ENCODE results near the gene PPFIA2.

PPFIA2 gene

DNA sequence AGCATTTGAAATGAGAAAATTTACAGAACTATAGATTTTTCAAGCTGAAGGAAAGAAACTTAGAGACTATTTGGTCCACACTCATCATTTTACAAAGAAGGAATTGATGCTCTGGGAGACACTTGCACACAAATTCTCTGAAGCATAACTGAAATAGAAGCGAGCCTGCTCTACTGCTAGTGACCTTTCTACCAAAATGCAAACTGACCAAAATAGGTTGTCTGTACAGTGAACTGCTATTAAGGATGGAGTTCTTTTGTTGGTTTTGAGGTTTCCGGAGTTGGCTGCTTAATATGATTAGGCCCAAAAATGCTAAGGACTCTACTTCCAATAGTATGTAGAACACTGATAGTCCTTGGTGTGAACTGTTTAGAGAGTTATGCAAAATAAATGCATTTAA, 194.9 kb downstream of the PPFIA2 start:
- TF ChIP-seq ZFX (IDR thresholded peaks at IDR 0.05; ENCODE audit: borderline replicate concordance), result no peak
- TF ChIP-seq, protein P1, sequence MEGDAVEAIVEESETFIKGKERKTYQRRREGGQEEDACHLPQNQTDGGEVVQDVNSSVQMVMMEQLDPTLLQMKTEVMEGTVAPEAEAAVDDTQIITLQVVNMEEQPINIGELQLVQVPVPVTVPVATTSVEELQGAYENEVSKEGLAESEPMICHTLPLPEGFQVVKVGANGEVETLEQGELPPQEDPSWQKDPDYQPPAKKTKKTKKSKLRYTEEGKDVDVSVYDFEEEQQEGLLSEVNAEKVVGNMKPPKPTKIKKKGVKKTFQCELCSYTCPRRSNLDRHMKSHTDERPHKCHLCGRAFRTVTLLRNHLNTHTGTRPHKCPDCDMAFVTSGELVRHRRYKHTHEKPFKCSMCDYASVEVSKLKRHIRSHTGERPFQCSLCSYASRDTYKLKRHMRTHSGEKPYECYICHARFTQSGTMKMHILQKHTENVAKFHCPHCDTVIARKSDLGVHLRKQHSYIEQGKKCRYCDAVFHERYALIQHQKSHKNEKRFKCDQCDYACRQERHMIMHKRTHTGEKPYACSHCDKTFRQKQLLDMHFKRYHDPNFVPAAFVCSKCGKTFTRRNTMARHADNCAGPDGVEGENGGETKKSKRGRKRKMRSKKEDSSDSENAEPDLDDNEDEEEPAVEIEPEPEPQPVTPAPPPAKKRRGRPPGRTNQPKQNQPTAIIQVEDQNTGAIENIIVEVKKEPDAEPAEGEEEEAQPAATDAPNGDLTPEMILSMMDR (IDR thresholded peaks at IDR 0.05), result no peak
- H3K27ac ChIP-seq, result no peak overlapping the region

DNA sequence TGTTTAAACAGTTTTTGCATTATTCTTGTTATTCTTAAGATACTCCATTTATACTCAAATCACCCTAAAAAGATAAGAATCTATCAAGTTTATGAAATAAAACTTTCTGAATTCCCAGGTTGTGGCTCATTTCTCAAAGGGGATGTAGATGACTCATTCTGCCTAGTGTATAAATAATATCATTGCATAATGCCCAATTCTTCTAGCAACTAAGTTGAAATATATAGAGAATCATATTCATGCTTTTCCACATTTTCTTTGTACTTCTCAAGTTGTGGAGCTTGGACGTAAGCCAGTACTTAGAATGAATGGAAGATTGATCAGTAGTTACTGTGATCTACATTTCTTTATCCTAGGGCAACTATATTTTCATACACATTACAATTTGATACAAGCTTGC, 201.1 kb downstream of the PPFIA2 start:
- no peak for TF ChIP-seq ZFX (IDR thresholded peaks at IDR 0.05; ENCODE audit: borderline replicate concordance)
- TF ChIP-seq, protein P1 (IDR thresholded peaks at IDR 0.05), result no peak
- H3K27ac ChIP-seq, result no peak overlapping the region

DNA sequence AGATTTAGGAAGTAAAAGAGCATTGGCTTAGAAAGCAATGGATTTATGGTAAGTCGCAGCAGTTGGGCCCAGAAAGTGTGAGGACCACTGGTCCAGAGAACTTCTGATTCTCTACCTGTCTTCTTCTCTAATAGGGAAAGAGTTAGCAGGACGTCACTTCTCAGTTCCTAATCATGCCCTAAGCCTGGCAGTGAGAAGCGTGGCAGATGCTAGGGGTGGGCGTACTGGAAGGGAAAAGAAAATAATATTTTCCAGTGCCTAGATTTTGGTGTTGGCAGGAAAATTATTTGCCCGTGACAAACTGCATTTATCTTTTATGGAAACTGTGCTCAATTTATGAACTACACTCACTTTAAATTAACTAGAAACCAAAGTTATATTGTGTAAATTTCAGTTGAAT, 212.3 kb downstream of the PPFIA2 start:
- TF ChIP-seq ZFX (IDR thresholded peaks at IDR 0.05; ENCODE audit: borderline replicate concordance), result no peak
- TF ChIP-seq, protein P1 (IDR thresholded peaks at IDR 0.05), result no peak
- H3K27ac ChIP-seq, result no peak overlapping the region

DNA sequence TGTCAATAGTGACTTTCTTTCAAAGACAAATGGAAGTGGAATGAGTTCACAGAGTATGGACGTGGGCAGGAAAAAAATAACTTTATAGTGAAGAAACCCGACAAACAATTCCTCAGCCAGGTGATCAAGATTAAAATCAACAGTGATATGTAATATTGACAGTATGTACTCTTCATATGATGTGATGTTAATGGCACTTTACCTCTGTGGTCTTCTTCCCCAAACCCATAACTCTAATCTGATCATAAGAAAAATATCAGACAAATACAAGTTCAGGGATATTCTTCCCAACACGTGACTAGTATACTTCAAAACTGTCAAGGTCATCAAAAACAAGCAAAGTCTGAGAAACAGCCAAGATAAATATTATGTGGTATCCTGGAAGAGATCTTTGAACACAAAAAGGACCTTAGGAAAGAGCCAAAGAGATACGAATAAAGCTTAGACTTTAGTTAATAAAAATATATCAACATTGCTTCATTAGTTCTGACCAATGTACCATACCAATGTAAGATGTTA, 215.5 kb downstream of the PPFIA2 start:
- TF ChIP-seq, protein P1 (IDR thresholded peaks at IDR 0.05), result no peak
- no peak for TF ChIP-seq ZFX (IDR thresholded peaks at IDR 0.05; ENCODE audit: borderline replicate concordance)

DNA sequence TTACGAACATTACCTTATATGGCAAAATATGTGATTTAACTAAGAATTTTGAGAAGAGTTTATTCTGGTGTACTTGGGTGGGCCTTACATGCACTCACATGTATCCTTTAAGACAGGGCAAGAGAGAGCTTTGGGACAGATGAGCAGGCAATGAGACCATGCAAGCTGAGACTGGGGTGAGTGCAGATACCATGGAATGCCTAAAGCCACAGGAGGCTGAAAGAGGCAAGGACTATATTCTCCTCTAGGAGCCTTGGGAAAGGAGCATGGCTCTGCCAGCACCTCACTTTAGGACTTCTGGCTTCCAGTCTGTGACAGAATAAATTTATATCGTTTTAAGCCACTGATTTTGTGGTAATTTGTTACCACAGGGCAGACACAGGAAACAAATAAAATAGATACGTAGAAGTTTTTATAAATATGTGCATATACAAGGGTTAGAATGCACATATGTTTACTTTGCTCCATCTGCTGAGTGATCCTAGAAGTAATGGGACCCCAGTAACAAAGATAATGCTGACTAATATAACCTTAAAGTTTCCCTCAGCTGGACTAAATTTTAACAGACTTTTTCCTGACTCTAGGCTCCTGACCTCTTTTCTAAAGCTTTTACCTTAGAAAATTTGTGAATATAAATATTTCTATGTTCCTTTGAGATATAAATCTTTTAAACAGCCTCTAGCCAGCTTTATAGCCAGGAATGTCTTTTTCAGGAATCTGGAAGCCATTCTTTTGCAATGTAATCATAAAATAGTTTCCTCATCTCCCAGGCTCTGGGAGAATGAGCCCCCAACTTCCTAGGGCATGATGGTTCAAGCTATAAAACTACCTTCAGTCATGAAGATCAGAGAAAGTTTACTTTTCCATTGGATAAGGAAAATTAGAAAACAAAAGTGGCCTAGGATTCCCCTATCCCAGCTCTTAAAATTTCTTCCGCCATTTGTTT, 216.8 kb downstream of the PPFIA2 start:
- no peak overlapping the region for H3K27ac ChIP-seq
- no peak for TF ChIP-seq ZFX (IDR thresholded peaks at IDR 0.05; ENCODE audit: borderline replicate concordance)
- TF ChIP-seq, protein P1 (IDR thresholded peaks at IDR 0.05), result no peak

More for the DNA sequence above, 215.5 kb downstream of the PPFIA2 start:
- H3K27ac ChIP-seq, result no peak overlapping the region

DNA sequence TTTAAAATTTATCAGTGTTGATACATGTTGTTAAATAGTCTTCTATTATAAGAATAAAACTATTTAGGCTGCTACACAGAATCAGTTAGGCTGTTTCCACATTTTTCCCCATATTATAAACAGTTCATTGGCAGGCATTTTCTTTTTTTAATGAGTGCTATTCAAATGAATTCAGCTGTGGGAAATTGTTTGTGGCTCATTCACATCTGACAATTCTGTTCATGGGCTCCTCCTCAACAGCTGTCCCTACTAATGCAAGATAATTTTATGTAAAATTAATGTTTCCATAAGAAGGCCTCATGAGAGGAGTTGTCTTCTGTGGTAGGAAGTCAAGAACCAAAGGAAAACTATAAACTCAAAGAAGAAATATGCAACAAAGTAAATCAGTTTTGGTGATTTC, 218.0 kb downstream of the PPFIA2 start:
- TF ChIP-seq ZFX (IDR thresholded peaks at IDR 0.05; ENCODE audit: borderline replicate concordance), result no peak
- TF ChIP-seq, protein P1 (IDR thresholded peaks at IDR 0.05), result no peak
- H3K27ac ChIP-seq, result no peak overlapping the region

DNA sequence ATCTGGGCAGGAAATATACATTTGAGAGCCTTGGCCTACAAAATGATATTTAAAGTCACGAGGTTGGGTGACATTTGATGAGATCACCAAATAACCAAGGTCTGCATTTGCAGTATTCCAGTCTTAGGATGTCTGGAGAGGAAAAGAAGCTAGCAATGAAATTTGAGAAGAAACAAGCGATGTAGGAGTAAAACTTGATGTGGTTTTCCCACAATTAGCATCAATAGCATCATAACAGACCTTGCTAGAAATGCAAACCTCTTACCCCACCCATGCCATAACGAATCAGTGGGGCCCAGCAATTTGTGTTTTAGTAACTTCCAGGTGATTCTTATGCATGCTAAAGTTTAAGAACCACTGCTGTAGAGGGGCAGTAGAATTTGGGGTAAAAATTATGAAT, 219.9 kb downstream of the PPFIA2 start:
- TF ChIP-seq, protein P1 (IDR thresholded peaks at IDR 0.05), result no peak
- TF ChIP-seq ZFX (IDR thresholded peaks at IDR 0.05; ENCODE audit: borderline replicate concordance), result no peak
- no peak overlapping the region for H3K27ac ChIP-seq
